GM12892 (cell line): ENCODE data around the gene MLH3.

Experiments
- POLR2AphosphoS5 ChIP-seq: IDR thresholded peaks from 2 replicates; pipeline ENCODE4 v1.6.1; 2011; ENCODE audit warnings: low read depth, low read length, control low read depth
- TAF1 ChIP-seq: IDR thresholded peaks from 2 replicates; pipeline ENCODE4 v1.6.1; 2011; ENCODE audit warnings: low read depth, mild to moderate bottlenecking, control low read depth, low read length, borderline replicate concordance

GRCh38 chr14:75011356-75011994, 39.8 kb downstream of the MLH3 start:
- TF ChIP-seq TAF1 (no peak), POLR2AphosphoS5 (no peak)
